Glomerular endothelial cell (primary cell): ENCODE data around the gene ZCCHC18. TPM values are rescaled to one million over a fixed set of nuclear protein-coding genes. Genes with fewer than 3 reads are reported as not detected.

Source experiments
- DNase-seq: peaks from one replicate; pipeline ENCODE4 v3.0.0-alpha.2; 2011; ENCODE audit warnings: low read depth, low spot score; ENCODE audit errors: extremely low read depth
- total RNA-seq: library from RNA; depleted of rRNA; stranded (reverse); fragments of >200 nt; gene quantifications from 2 replicates; pipeline ENCODE4 v1.2.3, GENCODE V29; 2015

Gene ZCCHC18
- total RNA-seq, 1 donor from 2014 or later: 1.1 TPM

GRCh38 chrX:104130808-104131207, 18.5 kb downstream of the ZCCHC18 start:
- DNase-seq: no peak

DNA sequence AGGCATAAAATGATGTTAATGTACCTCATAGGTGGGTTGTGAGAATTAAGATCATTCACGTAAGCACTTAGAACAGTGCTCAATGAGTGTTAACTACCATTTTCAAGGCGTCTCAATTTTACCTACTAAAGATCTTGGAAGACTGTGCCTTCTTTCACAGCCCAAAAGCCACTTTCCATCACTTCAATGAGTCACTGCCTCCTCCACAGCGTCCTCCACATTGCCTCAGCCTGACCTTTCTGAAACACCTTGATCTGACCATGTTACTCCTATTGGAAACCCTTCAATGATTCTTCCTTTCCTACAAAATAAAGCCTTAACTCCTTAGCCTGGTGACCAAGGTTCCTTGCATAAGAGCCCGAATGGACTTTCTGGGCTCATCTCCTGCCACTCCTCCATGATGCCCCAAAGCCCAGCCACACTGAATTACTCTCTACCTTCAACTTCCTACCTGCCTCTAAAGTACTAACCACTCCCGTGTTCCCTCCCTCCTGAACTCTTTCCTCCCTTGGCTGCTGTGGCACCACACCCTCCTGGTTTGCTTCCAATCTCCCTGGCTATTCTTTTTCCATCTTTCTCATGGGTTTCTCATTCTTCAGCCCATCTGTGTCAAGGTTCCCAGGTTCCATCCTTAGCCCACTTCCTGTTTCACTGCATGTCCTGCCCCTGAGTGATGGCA, 22.4 kb downstream of the ZCCHC18 start:
- no peak for DNase-seq

- DNase-seq: no peak
Measured at GRCh38 chrX:104135677-104136076, 23.4 kb downstream of the ZCCHC18 start.

- peak; percentile 90 for DNase-seq
Measured at GRCh38 chrX:104136241-104137019, 24.1 kb downstream of the ZCCHC18 start.

GRCh38 chrX:104137496-104137895, 25.2 kb downstream of the ZCCHC18 start:
- no peak for DNase-seq

DNA sequence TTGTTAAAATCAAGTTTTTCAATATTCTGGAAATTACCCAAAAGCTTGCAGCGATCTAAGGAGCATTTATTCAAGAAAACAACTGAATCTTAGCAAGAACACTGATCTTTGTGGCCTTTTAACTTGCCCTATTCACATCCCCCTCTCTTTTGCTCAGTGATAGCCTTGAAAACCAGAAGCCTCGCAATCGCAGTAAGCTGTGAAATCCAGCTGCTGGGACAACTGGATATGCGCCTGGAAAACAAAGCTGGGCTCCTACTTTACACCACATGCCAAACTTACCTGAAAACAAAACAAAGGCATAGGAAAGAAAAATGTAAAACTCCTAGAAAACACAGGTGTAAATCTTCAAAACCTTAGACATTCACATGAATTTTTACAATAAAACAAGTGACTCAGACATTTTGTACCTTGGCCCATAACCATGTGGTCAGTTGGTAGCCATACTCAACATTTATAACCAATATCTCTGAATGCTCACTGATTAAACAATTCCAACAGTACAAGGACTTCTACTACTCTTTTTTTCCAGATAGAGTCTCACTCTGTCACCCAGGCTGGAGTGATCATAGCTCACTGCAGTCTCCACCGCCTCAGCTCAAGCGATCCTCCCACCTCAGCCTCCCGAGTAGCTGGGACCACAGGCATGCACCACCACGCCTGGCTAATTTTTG, 28.9 kb downstream of the ZCCHC18 start:
- no peak for DNase-seq

DNA sequence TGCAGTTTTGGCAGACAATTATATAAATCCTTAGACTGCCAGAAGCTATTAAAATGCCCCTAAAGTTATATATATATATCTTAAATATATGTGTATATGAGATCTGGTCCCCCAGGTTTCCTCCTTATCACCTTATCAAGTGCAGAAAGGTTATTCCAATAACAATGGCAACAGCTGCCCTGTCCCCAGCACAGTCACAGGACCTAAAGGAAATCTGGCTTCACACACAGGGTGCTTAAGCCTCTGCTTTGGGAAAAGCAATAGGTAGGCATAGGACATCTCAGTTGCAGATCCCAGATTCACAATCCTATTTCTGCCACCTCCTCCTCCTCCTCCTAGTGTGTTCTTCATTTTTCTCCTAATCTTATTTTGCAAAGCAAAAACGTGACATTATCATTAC, 38.7 kb downstream of the ZCCHC18 start:
- DNase-seq: no peak

DNA sequence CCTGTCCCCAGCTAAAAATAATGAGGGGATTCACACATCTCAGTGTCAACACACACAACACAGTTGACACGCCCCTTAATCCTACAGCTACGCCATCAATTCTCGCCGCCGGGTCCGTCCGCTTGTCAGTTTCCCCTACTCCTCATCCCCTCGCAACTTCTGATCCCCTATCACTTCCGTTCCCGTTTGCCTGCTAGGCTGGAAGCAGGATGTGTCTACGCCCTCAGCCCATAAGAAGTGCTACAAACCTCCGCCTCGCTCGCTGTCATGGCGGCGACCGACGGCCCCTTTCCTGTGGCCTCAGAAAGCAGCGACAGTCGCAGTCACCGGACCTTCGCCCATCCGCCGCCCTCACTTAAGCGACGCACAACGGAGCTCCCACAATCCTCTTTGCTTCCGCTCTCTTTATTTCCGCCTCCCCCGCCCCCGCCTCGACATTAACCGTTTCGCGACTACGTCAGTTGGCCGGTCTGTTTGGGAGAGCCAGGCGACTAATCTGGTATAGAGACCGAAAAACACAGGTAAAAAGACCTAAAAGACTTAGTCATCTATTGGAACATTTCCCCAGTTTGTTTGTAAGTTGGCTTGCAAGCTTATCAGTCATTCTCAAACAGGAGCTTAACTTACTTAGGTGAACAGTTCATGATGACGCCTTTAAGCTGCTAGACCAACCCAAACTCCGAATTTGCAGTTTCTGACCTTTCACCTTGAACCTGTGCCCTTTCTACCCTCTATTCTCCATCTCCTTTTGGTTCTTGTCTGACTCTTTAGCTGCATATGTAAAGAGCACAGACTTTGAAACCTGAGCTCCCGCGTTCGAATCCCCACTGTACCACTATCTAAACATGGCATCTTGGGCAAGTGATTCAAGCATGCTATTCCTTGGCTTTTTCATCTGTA, 44.6 kb downstream of the ZCCHC18 start, which contains the start of gene SLC25A53:
SLC25A53 (minus strand) TSS at position 380 of the 900 bp plus-strand sequence. CDS start 51,752 bp downstream, outside the sequence.
- peak; percentile 29 for DNase-seq

Other genes with a start within 250 kb of the ZCCHC18 start
- 1.5 and 10.2 TPM in 2 replicates for gene TMSB15B, start 149.9 kb upstream of the ZCCHC18 start, total RNA-seq
- not detected in 2 replicates for gene H2BW1, start 98.8 kb upstream of the ZCCHC18 start, total RNA-seq
- gene H2BW2, start 72.6 kb upstream of the ZCCHC18 start, total RNA-seq: not detected in 2 replicates
- gene TMSB15C, start 36.3 kb upstream of the ZCCHC18 start, total RNA-seq: 3.5 and 13.8 TPM in 2 replicates
- 6.0 and 7.3 TPM in 2 replicates for gene SLC25A53, start 44.5 kb downstream of the ZCCHC18 start, total RNA-seq
- gene FAM199X, start 53.9 kb downstream of the ZCCHC18 start, total RNA-seq: 16.5 and 19.4 TPM in 2 replicates
- gene ESX1, start 142.4 kb downstream of the ZCCHC18 start, total RNA-seq: not detected in 2 replicates